Measurements from ENCODE around the gene PLBD1.

GRCh38 chr12:14563046-14563445 lies 4.6 kb downstream of the PLBD1 start:
- TF ChIP-seq CTCF (IDR thresholded peaks at IDR 0.05; ENCODE audit: insufficient read depth, low read length, poor library complexity, severe bottlenecking) (no peak), EZH2phosphoT487 (conservative IDR thresholded peaks at IDR 0.05; ENCODE audit: low read length) (no peak)

All from SU-DHL-6 (cell line).